ENCODE results near the gene COL4A1. TPM values are rescaled to one million over a fixed set of nuclear protein-coding genes. Genes with fewer than 3 reads are reported as not detected.

COL4A1 gene
- total RNA-seq, 1 experiment from 2014 or later, result 99.9 TPM

- DNase-seq (ENCODE audit: low read depth), result peak; percentile 20
Measured at GRCh38 chr13:110308656-110309359, 1.9 kb upstream of the COL4A1 start.

GRCh38 chr13:110307767-110308655 lies 1.1 kb upstream of the COL4A1 start:
- peak; percentile 69 for DNase-seq (ENCODE audit: low read depth)

GRCh38 chr13:110306340-110306959 lies 507 bp downstream of the COL4A1 start:
- peak; percentile 36 for DNase-seq (ENCODE audit: low read depth)

DNA sequence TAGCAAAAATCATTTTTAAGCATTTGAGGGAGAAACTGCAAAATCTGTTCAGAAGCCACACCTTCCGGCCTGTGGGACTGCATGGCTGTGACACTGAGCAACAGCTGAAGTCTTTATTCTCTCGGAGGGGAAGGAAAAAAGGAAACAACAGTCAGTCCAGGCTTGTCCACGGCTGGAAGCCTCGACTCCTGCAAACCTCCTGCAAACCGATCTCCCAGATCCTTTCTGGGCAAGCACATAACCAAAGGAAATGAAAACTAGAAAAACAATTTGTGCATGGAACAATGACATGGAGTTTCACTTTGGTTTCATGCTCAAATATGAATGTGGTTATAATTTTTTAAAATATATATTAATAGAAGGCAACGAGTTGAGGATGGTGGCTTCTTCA lies 1.0 kb downstream of the COL4A1 start:
- DNase-seq (ENCODE audit: low read depth), result peak; percentile 46

DNA sequence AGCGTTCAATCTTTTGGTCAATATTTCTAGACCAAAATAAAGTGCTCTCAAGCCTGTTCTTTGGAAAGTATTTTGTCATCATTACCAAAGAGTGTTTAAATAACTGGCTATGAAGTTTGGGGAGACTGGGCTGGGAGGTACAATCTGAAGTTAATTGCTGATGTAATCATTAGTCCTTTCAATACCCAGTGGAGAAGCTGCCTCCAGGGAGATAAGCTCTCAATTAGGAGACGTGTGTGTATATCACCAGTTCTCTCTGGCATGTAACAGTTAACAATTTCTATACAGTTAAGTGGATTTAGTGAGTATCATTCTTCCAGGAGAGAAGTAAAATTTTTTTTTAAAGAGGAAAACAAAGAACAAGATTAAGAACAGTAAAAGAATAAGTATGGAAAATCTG lies 1.4 kb downstream of the COL4A1 start:
- no peak for DNase-seq (ENCODE audit: low read depth)

DNA sequence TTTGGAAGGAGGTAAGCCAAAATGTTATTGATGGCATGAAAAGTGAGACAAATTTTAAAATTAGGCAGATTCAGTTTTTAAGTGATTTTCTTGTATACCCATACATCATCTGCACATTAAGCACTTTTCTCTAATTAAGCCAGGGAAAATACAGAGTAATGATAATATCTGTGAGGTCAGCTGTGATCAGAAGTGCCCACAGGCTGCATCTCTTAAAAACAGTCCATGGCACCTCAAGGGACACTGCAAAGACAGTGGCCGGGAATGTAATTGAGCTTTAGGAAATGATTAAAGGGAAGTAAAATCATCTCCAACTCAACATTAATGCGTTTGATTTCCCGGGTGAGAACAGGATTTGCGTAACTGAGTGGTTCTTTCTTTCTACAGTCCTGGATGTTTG lies 2.0 kb downstream of the COL4A1 start:
- no peak for DNase-seq (ENCODE audit: low read depth)

DNA sequence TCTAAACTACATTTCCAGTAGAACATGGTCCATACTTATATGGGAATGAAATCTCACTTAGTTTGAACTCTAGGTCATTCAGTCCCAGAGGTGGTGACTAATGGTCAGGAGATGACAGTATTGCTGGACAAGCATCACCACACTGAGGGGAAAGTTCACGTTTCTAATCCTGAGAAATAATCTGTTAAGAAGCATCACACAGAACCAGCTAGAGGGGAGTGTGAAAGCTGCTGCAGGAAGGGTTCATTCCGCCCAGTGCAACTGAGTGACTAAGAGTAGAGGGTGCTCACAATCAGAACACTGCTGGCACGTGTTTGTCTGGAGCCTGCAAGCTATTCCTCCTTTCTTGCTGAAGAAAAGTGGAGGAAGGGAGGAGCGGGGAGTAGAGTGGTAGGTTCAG lies 2.7 kb downstream of the COL4A1 start:
- peak; percentile 44 for DNase-seq (ENCODE audit: low read depth)

GRCh38 chr13:110303644-110304043 lies 3.3 kb downstream of the COL4A1 start:
- no peak for DNase-seq (ENCODE audit: low read depth)

DNA sequence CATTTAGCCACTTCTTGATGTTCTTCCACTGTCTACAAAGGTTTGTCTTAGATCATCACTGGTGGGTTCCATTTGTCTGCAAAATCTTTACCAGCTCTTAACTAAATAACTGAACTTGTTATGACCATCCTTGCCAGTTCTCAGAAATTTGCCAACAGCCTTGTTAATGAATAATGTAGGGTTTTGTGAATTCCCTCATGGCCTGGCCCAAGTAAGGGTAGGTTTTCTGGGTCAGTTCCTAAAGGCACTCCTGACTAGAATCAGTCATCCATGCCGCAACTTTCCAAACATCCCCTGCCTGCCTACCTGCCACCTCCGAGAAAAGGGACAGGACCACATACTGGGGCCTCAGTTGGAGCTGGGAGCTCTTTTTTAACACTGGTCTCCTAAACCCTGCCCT lies 4.0 kb downstream of the COL4A1 start:
- no peak for DNase-seq (ENCODE audit: low read depth)

- DNase-seq (ENCODE audit: low read depth), result no peak
Measured at GRCh38 chr13:110301606-110302553, 5.1 kb downstream of the COL4A1 start.

DNA sequence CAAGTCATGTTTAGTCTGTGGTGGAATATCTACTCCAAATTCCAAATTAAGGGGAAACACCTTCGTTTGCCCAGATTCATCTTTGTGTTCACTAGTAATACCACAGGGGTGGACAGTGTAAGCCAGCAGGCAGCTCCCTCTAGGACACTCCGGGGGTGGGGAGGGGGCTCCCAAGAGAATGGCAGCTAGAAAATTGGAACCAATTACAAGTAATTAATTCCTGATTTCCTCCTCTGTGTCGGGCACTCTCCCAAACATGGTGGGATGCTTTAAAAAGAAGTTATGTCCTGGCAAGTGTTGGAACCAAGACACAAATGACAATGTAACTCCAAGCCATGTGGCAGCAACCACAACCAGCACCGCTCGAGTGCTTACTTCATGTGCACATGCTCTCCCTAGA lies 5.9 kb downstream of the COL4A1 start:
- no peak for DNase-seq (ENCODE audit: low read depth)

GRCh38 chr13:110300090-110300815 lies 6.7 kb downstream of the COL4A1 start:
- no peak for DNase-seq (ENCODE audit: low read depth)

DNA sequence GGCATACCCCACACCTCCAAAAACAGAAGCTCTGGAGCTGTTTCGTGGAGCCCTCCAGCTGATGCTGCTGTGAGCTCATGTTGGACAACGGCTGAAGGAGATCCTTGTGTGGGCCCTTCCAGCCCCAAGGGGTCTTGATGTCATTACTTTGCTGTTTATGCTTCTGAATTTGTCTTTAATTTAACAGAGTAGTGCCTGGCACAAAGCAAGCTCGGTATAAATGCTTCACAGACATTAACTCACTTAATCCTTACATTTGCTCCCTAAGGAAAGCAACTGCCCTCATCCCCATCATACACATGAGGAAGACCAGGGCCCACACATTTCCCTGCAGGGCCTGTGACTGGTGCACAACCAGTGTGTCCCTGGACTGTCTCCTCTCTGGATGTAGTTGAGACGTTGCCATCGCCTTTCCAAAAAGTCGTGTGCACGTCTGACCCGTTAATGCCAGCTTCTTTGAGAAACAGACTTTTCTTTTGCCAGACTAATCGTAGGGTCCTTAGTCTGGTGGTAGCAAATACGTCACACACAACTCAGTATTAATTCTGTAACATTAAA lies 7.6 kb downstream of the COL4A1 start:
- no peak for DNase-seq (ENCODE audit: low read depth)

- DNase-seq (ENCODE audit: low read depth), result no peak
Measured at GRCh38 chr13:110298505-110299282, 8.3 kb downstream of the COL4A1 start.

DNA sequence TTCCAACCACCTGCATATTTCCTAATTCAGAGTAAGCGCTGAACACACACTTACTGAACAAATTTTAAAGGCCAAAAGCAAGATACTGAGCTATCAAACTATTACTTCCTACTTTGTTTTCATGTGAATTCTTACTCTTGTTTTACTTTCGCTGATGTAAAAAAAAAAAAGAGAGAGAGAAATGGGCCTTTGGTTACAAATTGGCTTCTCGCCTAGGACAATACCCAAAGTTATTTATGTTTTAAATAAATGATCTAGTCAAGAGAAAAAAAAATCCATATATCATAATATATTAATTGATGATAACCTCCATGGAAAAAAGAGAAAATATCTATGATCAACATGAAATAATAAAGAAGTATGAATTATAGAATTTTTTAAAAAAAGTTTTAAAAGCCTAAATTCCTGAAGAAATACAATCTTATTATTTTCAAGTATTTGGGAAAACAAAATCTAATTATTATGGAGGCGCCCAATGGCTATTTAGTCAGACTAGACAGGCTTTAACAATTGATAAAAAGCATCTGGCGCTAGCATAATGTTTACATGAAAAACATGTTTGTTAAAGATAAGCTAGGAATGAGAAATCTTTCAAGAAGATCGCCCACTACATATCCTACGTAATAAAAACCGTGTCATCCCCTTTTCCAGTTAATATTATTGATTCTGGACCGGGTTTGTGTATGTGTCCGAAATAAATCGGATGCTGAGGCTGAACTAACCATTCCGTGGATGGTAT lies 9.0 kb downstream of the COL4A1 start:
- DNase-seq (ENCODE audit: low read depth), result no peak

DNA sequence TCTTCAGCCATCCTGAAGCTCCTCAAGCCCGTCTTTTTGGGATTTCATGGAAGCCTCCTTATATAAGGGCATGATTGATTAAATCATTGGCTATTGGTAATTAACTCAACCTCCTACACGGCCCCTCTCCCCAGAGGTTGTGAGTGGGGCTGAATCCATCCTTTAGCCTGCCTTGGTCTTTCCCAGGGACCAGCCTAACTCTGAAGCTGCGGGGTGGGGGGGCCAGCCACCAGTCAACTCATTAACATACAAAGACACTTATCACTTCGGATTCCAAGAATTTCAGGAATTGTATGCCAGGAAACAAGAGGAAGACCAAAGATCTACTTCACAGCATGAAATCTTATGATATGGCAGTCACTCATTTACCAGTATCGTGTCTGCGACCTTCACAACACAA lies 9.9 kb downstream of the COL4A1 start:
- DNase-seq (ENCODE audit: low read depth), result no peak

DNA sequence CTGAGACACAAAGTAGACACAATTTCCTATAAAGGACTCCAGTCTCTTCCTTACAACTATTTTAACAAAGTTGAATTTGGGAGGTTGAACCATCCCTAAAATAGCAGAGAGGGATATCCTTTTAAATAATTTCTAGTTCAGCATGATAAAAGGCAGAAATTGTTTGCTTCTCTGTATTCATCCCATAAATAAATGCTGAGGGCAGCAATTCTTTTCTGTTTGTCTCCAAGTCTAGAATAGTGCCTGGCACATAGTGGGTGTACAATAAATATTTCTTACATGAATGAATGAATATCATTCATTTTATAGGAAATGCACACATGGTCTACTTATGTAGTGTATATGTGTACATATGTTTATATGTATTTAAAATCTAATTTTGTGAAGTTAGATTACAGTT lies 12.3 kb downstream of the COL4A1 start:
- DNase-seq (ENCODE audit: low read depth), result no peak

- no peak for DNase-seq (ENCODE audit: low read depth)
Measured at GRCh38 chr13:110294146-110294545, 12.8 kb downstream of the COL4A1 start.

DNA sequence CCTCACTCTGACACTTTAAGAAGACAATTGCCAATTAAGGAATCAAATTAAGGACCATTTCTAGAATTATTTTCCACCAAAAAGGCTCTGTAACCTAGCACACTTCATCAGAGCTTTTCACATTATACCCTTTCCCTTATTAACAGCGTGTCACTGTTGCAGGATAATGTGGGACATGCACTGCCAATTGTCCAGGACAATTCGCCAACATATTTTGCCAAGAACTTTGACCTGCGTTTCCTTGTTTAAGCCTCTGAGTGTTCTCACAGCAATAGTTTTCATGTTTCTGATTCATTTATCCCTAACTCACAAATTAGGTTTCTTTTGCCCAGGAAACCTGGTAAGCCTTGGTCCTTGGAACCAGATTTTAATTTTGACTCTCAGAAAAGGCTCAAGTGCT lies 13.3 kb downstream of the COL4A1 start:
- no peak for DNase-seq (ENCODE audit: low read depth)
